SH-SY5Y (cell line): ENCODE results near the gene NUDT3.

Experiments used
- GATA2 ChIP-seq: IDR thresholded peaks from 2 replicates; pipeline ENCODE4 v1.6.1; 2011; ENCODE audit warnings: mild to moderate bottlenecking, low read depth, low read length
- GATA3 ChIP-seq: IDR thresholded peaks from 2 replicates; pipeline ENCODE4 v1.6.1; 2011; ENCODE audit warnings: low read depth, mild to moderate bottlenecking, low read length, moderate library complexity

GRCh38 chr6:34331371-34332050 lies 61.0 kb downstream of the NUDT3 start:
- TF ChIP-seq GATA2 (no peak), GATA3 (no peak)
